Retinal pigment epithelial cell (primary cell): ENCODE measurements around the gene POLA2.

Source experiments
- DNase-seq: peaks from one replicate; pipeline ENCODE4 v3.0.0-alpha.2; 2010; ENCODE audit warnings: low read depth
- H3K4me3 ChIP-seq: 2 replicates; pipeline ENCODE4 v1.5.1; 2011; ENCODE audit warnings: mild to moderate bottlenecking, low read length, control low read depth, moderate library complexity
- CTCF ChIP-seq: conservative IDR thresholded peaks from 2 replicates; pipeline ENCODE4 v1.5.1; 2011; ENCODE audit warnings: low read depth, low read length, control low read depth, inconsistent platforms

POLA2 gene

GRCh38 chr11:65334696-65335295 is 73.0 kb downstream of the POLA2 start:
- no peak for TF ChIP-seq CTCF
- peak overlapping the region; percentile 96 for H3K4me3 ChIP-seq
- DNase-seq, result no peak

GRCh38 chr11:65338676-65339075 is 76.9 kb downstream of the POLA2 start:
- TF ChIP-seq CTCF, result no peak
- no peak overlapping the region for H3K4me3 ChIP-seq
- DNase-seq, result no peak

GRCh38 chr11:65340226-65340625 is 78.5 kb downstream of the POLA2 start:
- DNase-seq, result no peak
- no peak overlapping the region for H3K4me3 ChIP-seq
- no peak for TF ChIP-seq CTCF

- H3K4me3 ChIP-seq, result no peak overlapping the region
- no peak for TF ChIP-seq CTCF
- no peak for DNase-seq
These were observed 80.1 kb downstream of the POLA2 start for GRCh38 chr11:65341856-65342255.
